ENCODE data around the gene MAGOHB. TPM values are rescaled to one million over a fixed set of nuclear protein-coding genes. Genes with fewer than 3 reads are reported as not detected.
"Not testable (repeated sequence)": the region's sequence is repeated elsewhere in the genome, so short reads cannot be mapped to it uniquely, and the experiment has no call there.

Gene MAGOHB
- total RNA-seq: 19.7 TPM
- long read RNA-seq, transcript MAGOHB-201 (5 exons, 2,623 nt): major isoform, 9 of 14 reads
- long read RNA-seq, partial matches to known transcripts: 1 of 14 reads
- long read RNA-seq, other reads (novel, unspliced or antisense): 1 of 14 reads

DNA sequence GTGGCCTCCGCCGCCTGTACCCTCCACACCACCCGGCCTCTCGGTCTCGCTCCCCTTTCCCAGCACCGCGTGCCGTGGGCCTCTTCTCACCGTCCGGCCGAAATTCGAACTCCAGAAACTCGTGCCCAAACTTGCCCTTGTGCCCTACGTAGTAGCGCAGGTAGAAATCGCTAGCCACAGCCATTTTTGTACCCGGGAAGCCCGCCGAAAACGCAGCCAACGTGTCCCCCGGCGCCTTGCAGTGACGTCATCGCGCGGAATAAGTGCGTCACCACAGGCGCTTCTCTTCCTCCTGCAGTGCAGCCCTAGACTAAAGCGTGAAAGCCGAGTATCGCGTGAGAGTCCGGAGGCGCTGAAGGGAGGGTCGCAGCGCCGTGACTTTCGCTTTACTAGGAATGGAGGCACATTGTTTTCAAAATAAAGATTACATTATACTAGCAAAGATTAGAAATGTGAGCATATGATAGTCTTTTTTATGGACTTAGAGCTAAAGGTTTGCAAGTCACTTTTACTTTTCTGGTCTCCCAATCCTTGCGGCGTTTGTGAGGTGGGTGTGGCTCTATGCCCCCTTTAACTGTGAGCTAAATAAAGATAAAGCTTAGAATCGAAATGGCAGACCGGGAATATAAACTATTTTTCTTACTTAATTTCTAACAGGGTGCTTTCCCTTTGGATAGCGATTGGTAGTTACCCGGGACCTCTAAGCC is at the start of gene MAGOHB:
TSS of gene MAGOHB (minus strand) at position 261 of the 707 bp plus-strand sequence. CDS start at position 184, 77 bp downstream.
- Histone ChIP-seq H3K4me1 (peaks cover 11% of the 10 kb centered on the region), H3K27ac (peak within 1 kb of the TSS; percentile 89), H3K9me3 (no peaks in the 10 kb centered on the region), H3K4me3 (peak within 1 kb of the TSS; percentile 76), H3K27me3 (ENCODE audit: low read depth) (no peaks in the 10 kb centered on the region), H3K36me3 (peaks cover 17% of the 10 kb centered on the region)
- TF ChIP-seq, protein P1, sequence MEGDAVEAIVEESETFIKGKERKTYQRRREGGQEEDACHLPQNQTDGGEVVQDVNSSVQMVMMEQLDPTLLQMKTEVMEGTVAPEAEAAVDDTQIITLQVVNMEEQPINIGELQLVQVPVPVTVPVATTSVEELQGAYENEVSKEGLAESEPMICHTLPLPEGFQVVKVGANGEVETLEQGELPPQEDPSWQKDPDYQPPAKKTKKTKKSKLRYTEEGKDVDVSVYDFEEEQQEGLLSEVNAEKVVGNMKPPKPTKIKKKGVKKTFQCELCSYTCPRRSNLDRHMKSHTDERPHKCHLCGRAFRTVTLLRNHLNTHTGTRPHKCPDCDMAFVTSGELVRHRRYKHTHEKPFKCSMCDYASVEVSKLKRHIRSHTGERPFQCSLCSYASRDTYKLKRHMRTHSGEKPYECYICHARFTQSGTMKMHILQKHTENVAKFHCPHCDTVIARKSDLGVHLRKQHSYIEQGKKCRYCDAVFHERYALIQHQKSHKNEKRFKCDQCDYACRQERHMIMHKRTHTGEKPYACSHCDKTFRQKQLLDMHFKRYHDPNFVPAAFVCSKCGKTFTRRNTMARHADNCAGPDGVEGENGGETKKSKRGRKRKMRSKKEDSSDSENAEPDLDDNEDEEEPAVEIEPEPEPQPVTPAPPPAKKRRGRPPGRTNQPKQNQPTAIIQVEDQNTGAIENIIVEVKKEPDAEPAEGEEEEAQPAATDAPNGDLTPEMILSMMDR (IDR thresholded peaks at IDR 0.05): no peak
- peak; percentile 97 for DNase-seq
- ATAC-seq: peak; percentile 99
- intact Hi-C loops (cut with DNase I): no loop called here

DNA sequence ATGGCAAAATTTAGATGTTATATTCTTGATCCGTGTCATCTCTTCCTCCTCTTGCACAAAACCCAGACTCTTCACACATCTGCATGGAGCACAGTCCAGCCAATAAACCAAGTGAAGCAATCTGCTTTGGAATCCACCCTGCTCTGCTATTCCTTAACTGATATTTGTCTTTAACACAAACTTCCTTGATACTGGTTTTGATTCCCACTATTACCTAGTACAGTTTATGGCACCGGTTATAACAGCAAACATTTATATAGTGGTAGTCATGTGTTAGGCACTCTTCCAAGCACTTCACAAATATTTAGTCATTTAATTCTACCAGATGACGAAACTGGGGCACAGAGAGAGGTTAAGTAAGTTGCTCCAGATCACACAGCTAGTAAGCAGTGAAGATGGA is 47.9 kb upstream of the MAGOHB start:
- H3K36me3 ChIP-seq: no peaks in the 10 kb centered on the region
- no peak overlapping the region for H3K4me3 ChIP-seq
- H3K27me3 ChIP-seq (ENCODE audit: low read depth): peaks cover 6% of the 10 kb centered on the region
- intact Hi-C loops (cut with DNase I): no loop called here
- DNase-seq (no peak), ATAC-seq (peak; percentile 19 to 37)
- TF ChIP-seq, protein P1 (IDR thresholded peaks at IDR 0.05): no peak
- no peaks in the 10 kb centered on the region for H3K4me1 ChIP-seq
- no peak overlapping the region for H3K27ac ChIP-seq
- no peaks in the 10 kb centered on the region for H3K9me3 ChIP-seq

DNA sequence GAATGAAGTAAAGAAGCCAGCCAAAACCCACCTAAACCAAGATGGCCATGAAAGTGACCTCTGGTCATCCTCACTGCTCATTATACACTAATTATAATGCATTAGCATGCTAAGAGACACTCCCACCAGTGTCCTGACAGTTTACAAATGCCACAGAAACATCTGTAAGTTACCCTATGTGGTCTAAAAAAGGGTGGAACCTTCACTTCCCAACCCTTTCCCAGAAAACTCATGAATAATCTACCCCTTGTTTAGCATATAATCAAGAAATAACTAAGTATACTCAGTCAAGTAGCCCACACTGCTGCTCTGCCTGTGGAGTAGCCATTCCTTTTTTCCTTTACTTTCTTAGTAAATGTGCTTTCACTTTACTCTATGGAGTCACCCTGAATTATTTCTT is 40.6 kb upstream of the MAGOHB start:
- DNase-seq (no peak), ATAC-seq (no peak)
- intact Hi-C loops (cut with DNase I): no loop called here
- no peaks in the 10 kb centered on the region for H3K27me3 ChIP-seq (ENCODE audit: low read depth)
- TF ChIP-seq, protein P1 (IDR thresholded peaks at IDR 0.05): no peak
- no peaks in the 10 kb centered on the region for H3K9me3 ChIP-seq
- no peaks in the 10 kb centered on the region for H3K4me1 ChIP-seq
- no peaks in the 10 kb centered on the region for H3K36me3 ChIP-seq
- H3K27ac ChIP-seq: no peak overlapping the region
- H3K4me3 ChIP-seq: no peak overlapping the region

DNA sequence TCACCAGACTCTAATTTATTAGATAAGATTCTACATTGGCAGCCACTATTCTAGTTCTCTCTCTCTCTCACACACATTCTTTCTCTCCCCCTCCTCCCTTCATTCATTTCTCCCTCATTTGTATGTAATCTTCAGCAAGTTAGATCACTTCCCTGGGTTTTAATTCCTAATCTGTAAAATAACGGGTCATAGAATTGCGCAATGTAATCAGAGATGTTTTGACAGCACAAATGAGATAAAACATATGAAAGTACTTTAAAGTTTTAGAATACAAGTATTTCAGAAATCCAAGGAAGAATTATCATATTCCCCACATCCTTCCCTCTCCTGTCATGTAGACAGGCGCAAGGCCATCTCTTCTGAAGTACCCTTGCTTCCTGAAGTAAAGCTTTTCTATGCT is 38.8 kb upstream of the MAGOHB start:
- H3K9me3 ChIP-seq: peaks cover under 1% of the 10 kb centered on the region
- H3K4me1 ChIP-seq: no peaks in the 10 kb centered on the region
- TF ChIP-seq, protein P1 (IDR thresholded peaks at IDR 0.05): no peak
- no peaks in the 10 kb centered on the region for H3K36me3 ChIP-seq
- H3K4me3 ChIP-seq: no peak overlapping the region
- intact Hi-C loops (cut with DNase I): no loop called here
- H3K27me3 ChIP-seq (ENCODE audit: low read depth): no peaks in the 10 kb centered on the region
- no peak for DNase-seq
- no peak overlapping the region for H3K27ac ChIP-seq
- no peak for ATAC-seq

DNA sequence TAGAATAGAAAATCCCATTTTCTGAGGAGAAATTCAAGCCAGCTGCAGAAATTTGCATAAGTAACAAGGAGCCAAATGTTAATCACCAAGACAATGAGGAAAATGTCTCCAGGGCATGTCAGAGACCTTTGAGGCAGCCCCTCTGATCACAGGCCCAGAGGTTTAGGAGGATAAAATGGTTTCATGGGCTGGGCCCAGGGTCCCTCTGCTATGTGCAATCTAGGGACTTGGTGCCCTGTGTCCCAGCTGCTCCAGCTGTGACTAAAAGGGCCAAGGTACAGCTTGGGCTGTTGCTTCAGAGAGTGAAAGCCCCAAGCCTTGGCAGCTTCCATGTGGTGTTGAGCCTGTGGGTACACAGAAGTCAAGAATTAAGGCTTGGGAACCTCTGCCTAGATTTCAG is 33.2 kb upstream of the MAGOHB start:
- DNase-seq; H3K36me3 ChIP-seq; H3K4me1 ChIP-seq; ATAC-seq; H3K27me3 ChIP-seq (ENCODE audit: low read depth); intact Hi-C loops (cut with DNase I); H3K27ac ChIP-seq; H3K4me3 ChIP-seq: not testable (repeated sequence)
- peaks cover 26% of the 10 kb centered on the region for H3K9me3 ChIP-seq

DNA sequence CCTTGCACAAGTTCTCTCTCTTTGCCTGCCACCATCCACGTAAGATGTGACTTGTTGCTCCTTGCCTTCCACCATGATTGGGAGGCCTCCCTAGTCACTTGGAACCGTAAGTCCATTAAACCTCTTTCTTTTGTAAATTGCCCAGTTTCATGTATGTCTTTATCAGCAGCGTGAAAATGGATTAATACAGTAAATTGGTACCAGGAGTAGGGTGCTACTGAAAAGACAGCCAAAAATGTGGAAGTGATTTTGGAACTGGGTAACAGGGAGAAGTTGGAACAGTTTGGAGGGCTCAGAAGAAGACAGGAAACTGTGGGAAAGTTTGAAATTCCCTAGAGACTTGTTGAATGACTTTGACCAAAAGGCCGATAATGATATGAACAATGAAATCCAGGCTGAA is 32.5 kb upstream of the MAGOHB start:
- DNase-seq (no peak), ATAC-seq (no peak)
- H3K4me3 ChIP-seq: no peak overlapping the region
- no peaks in the 10 kb centered on the region for H3K4me1 ChIP-seq
- H3K9me3 ChIP-seq: peaks cover 26% of the 10 kb centered on the region
- H3K36me3 ChIP-seq: no peaks in the 10 kb centered on the region
- intact Hi-C loops (cut with DNase I): no loop called here
- no peaks in the 10 kb centered on the region for H3K27me3 ChIP-seq (ENCODE audit: low read depth)
- TF ChIP-seq, protein P1 (IDR thresholded peaks at IDR 0.05): no peak
- H3K27ac ChIP-seq: no peak overlapping the region
